OCI-LY7 (cell line): ENCODE measurements around the gene PPP1R14C. TPM values are rescaled to one million over a fixed set of nuclear protein-coding genes. Genes with fewer than 3 reads are reported as not detected.

Source experiments
- BruUV-seq: library from RNA; stranded (reverse); fragments of 400-500 nt; replicated peaks from 2 replicates; lab custom pipeline; 2021; lab: Mats Ljungman, UMichigan
- CTCF ChIA-PET: fragments of 300-600 bp; sonication (Branson Sonifier 250); formaldehyde crosslinking; loops from one replicate; lab custom pipeline; 2022; ENCODE audit warnings: antibody characterized with exemption; ENCODE audit not compliant: unreplicated experiment; lab: Charles Lee
- POLR2A ChIA-PET: fragments of 300-600 bp; sonication (Branson Sonifier 250); formaldehyde crosslinking; loops from one replicate; lab custom pipeline; 2022; ENCODE audit warnings: antibody characterized with exemption; lab: Charles Lee
- DNase-seq: peaks from one replicate; pipeline ENCODE4 v3.0.0-alpha.2; 2015; ENCODE audit warnings: low spot score
- H2AFZ ChIP-seq: fragments of 200-600 bp; sonication (generic), shearing (Covaris generic); 2 replicates; pipeline ENCODE4 v1.6.1; 2014; ENCODE audit warnings: mild to moderate bottlenecking, antibody characterized with exemption, low read length, moderate library complexity
- H3K27ac ChIP-seq: fragments of 200-600 bp; sonication (generic); 2 replicates; pipeline ENCODE4 v1.5.1; 2014; ENCODE audit warnings: mixed run types, low read depth, mild to moderate bottlenecking, moderate library complexity, low read length, inconsistent platforms; ENCODE audit not compliant: poor library complexity, severe bottlenecking
- H3K36me3 ChIP-seq: fragments of 200-600 bp; sonication (generic); 2 replicates; pipeline ENCODE4 v1.6.1; 2014; ENCODE audit warnings: mild to moderate bottlenecking, antibody characterized with exemption, low read length, moderate library complexity, mixed read lengths; ENCODE audit not compliant: insufficient read depth
- H3K4me1 ChIP-seq: fragments of 200-600 bp; sonication (generic); 2 replicates; pipeline ENCODE4 v1.5.1; 2014; ENCODE audit warnings: mild to moderate bottlenecking, low read length; ENCODE audit not compliant: insufficient read depth, poor library complexity, severe bottlenecking
- H3K4me2 ChIP-seq: fragments of 200-600 bp; sonication (generic); 2 replicates; pipeline ENCODE4 v1.6.1; 2014; ENCODE audit warnings: mild to moderate bottlenecking, low read length
- H3K4me3 ChIP-seq: fragments of 200-600 bp; sonication (generic); 2 replicates; pipeline ENCODE4 v1.5.1; 2014; ENCODE audit warnings: mild to moderate bottlenecking, low read depth, low read length; ENCODE audit not compliant: poor library complexity, severe bottlenecking
- H3K79me2 ChIP-seq: fragments of 200-600 bp; sonication (generic); 2 replicates; pipeline ENCODE4 v1.6.1; 2016; ENCODE audit warnings: low read depth, mild to moderate bottlenecking, low read length, moderate library complexity, mixed read lengths; ENCODE audit not compliant: insufficient read depth
- H3K9me2 ChIP-seq: fragments of 200-600 bp; sonication (generic); 2 replicates; pipeline ENCODE4 v1.6.1; 2016; ENCODE audit warnings: mild to moderate bottlenecking, low read length, mixed read lengths; ENCODE audit not compliant: insufficient read depth
- H3K9me3 ChIP-seq: fragments of 200-600 bp; sonication (generic); 2 replicates; pipeline ENCODE4 v1.6.1; 2014; ENCODE audit warnings: mild to moderate bottlenecking, mixed run types, low read length, mixed read lengths
- H4K20me1 ChIP-seq: fragments of 200-600 bp; sonication (generic); 2 replicates; pipeline ENCODE4 v1.6.1; 2014; ENCODE audit warnings: mild to moderate bottlenecking, antibody characterized with exemption, low read length, moderate library complexity, mixed read lengths; ENCODE audit not compliant: insufficient read depth
- EZH2phosphoT487 ChIP-seq: fragments of 200-600 bp; sonication (generic); IDR thresholded peaks from 2 replicates; pipeline ENCODE4 v1.6.1; 2018; ENCODE audit warnings: low read depth, borderline replicate concordance, mild to moderate bottlenecking, mixed run types, antibody characterized with exemption, low read length, moderate library complexity, mixed read lengths
- intact Hi-C: fragments of 100-400 bp; cut with micrococcal nuclease; formaldehyde crosslinking; loops from one replicate; pipeline ENCODE4 v1.10.0; 2022; ENCODE audit not compliant: unreplicated experiment
- total RNA-seq, 2 experiments: library from RNA; depleted of rRNA in 1 of 2; stranded (reverse); fragments of >200 nt in 1 of 2; shearing (Covaris generic) in 1 of 2; gene quantifications; 2 replicates each; pipeline ENCODE4 v1.2.3, GENCODE V29; 2014 to 2022
- TF ChIP-seq, protein P1 (sequence below): fragments of 200-600 bp; sonication (generic); conservative IDR thresholded peaks from 2 replicates; pipeline ENCODE4 v1.5.1; 2014; ENCODE audit warnings: mild to moderate bottlenecking, antibody characterized with exemption, low read length, moderate library complexity, mixed read lengths

PPP1R14C gene
- total RNA-seq, 2 experiments from 2014 or later = 1.8 TPM; not detected in 1

DNA sequence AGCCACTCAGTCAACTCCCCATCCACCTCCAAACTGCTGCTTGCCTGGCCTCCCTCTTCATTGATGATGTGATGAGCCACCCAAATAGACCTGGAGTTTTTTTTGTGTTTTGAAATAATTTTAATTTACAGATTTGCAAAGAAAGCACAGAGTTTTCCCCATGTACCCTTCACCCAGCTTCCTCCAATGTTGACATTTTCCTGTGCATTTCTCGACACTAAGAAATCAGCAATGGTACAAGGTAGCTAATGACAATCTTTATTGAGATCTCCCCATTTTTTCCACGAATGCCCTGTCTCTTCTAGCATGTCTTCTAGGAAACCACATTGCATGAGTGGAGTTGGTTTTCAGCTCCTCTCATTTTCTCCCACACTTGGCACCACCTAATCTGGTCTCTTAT, 30.1 kb downstream of the PPP1R14C start:
- Histone ChIP-seq H3K9me3 (no peaks in the 10 kb centered on the region), H2AFZ (no peak overlapping the region), H3K27ac (no peak overlapping the region), H3K36me3 (no peaks in the 10 kb centered on the region), H3K9me2 (no peaks in the 10 kb centered on the region), H3K4me1 (peaks cover 18% of the 10 kb centered on the region), H3K4me2 (no peak overlapping the region), H3K79me2 (no peaks in the 10 kb centered on the region), H4K20me1 (no peaks in the 10 kb centered on the region), H3K4me3 (no peak overlapping the region)
- CTCF ChIA-PET = interaction anchor here (1.2 kb wide), 1 partner anchor 12 kb away, joined by 3 read pairs; no protein-coding TSS in a partner anchor
- no TSS peak for BruUV-seq
- no peak for DNase-seq
- intact Hi-C loops = no loop called here
- TF ChIP-seq, protein P1, sequence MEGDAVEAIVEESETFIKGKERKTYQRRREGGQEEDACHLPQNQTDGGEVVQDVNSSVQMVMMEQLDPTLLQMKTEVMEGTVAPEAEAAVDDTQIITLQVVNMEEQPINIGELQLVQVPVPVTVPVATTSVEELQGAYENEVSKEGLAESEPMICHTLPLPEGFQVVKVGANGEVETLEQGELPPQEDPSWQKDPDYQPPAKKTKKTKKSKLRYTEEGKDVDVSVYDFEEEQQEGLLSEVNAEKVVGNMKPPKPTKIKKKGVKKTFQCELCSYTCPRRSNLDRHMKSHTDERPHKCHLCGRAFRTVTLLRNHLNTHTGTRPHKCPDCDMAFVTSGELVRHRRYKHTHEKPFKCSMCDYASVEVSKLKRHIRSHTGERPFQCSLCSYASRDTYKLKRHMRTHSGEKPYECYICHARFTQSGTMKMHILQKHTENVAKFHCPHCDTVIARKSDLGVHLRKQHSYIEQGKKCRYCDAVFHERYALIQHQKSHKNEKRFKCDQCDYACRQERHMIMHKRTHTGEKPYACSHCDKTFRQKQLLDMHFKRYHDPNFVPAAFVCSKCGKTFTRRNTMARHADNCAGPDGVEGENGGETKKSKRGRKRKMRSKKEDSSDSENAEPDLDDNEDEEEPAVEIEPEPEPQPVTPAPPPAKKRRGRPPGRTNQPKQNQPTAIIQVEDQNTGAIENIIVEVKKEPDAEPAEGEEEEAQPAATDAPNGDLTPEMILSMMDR = no peak
- no peak for TF ChIP-seq EZH2phosphoT487
- POLR2A ChIA-PET = interaction anchor here (0.5 to 3.5 kb wide), 3 partner anchors 8 to 15 kb away, joined by 3 to 17 read pairs (median 4); no protein-coding TSS in a partner anchor

DNA sequence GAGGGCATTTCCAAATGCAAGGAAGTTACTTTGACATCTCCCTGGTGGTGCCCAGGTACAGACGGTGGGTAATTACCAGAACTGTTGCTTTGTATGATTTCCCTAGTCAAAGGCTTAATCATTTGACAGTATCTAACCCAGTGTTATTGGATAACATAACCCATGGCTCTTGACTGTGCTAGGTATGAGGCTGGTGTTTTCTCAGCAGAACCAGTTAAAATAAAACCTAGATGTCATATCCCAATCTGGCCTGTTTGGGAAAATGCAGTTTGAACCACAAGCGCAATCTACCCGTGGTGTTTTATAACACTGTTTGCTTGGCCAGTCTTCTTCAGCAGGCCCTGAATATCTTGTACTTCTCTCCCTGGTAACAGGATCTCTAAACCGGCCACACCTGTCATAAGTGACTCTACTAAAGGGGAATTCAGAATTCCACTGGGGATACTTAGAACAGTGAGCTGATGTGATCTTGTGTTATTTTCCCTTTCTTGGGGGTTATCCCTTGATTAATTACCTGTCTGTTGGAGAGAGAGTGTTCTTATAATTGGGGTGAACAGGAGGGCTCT, 32.8 kb downstream of the PPP1R14C start:
- no peaks in the 10 kb centered on the region for H3K9me2 ChIP-seq
- H3K27ac ChIP-seq = no peak overlapping the region
- H3K79me2 ChIP-seq = no peaks in the 10 kb centered on the region
- no TSS peak for BruUV-seq
- ChIA-PET POLR2A (interaction anchor here (0.6 to 0.9 kb wide), 2 partner anchors 10 to 47 kb away, joined by 4 read pairs; no protein-coding TSS in a partner anchor), CTCF (no interaction called here)
- no peaks in the 10 kb centered on the region for H4K20me1 ChIP-seq
- no peak for DNase-seq
- H3K4me2 ChIP-seq = no peak overlapping the region
- no peak overlapping the region for H3K4me3 ChIP-seq
- H3K9me3 ChIP-seq = no peaks in the 10 kb centered on the region
- no peaks in the 10 kb centered on the region for H3K36me3 ChIP-seq
- intact Hi-C loops = no loop called here
- peaks cover 3% of the 10 kb centered on the region for H3K4me1 ChIP-seq
- no peak for TF ChIP-seq EZH2phosphoT487
- TF ChIP-seq, protein P1 = no peak
- no peak overlapping the region for H2AFZ ChIP-seq

DNA sequence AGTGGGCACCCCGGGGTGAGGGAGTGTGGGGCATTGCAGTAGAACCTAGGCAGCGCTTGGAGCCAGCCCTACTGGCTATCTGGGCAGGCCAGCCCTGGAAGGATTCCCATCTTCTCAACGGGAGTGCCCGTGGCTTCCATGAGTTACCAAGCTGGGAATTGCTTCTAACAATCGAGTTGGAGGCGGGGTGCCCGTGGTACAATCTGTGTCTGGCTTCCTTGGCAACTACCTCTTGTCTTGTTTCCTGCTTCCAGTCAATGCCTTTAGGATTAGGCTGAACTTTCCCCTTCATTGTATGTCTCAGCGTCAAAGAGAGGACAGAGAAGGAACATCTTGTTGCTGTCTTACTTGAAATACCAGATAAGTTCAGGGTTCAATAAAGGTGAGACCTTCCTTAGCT, 33.3 kb downstream of the PPP1R14C start:
- POLR2A ChIA-PET = interaction anchor here (0.5 to 0.8 kb wide), 2 partner anchors 53 to 941 kb away, joined by 3 to 4 read pairs; no protein-coding TSS in a partner anchor
- intact Hi-C loops = no loop called here
- Histone ChIP-seq H4K20me1 (no peaks in the 10 kb centered on the region), H3K9me3 (no peaks in the 10 kb centered on the region), H3K79me2 (no peaks in the 10 kb centered on the region), H3K9me2 (no peaks in the 10 kb centered on the region), H3K4me1 (peaks cover 7% of the 10 kb centered on the region), H3K36me3 (no peaks in the 10 kb centered on the region), H3K4me3 (no peak overlapping the region), H2AFZ (no peak overlapping the region), H3K4me2 (no peak overlapping the region), H3K27ac (no peak overlapping the region)
- BruUV-seq = no TSS peak
- CTCF ChIA-PET = no interaction called here
- no peak for DNase-seq
- no peak for TF ChIP-seq EZH2phosphoT487
- TF ChIP-seq, protein P1 = no peak
